AG04450 (cell line): ENCODE data around the gene CRNKL1. TPM values are rescaled to one million over a fixed set of nuclear protein-coding genes. Genes with fewer than 3 reads are reported as not detected.

ENCODE experiments used
- CTCF ChIA-PET: fragments of 300-600, 350-600 bp; formaldehyde crosslinking; extraction: SDS; loops from one replicate; lab custom pipeline; 2022; ENCODE audit warnings: antibody characterized with exemption, inconsistent platforms; lab: Charles Lee
- POLR2A ChIA-PET: fragments of 350-600 bp; formaldehyde crosslinking; extraction: SDS; loops from one replicate; lab custom pipeline; 2021; ENCODE audit warnings: antibody characterized with exemption, inconsistent platforms; lab: Yijun Ruan, JAX
- DNase-seq: peaks from one replicate; pipeline ENCODE4 v3.0.0-alpha.2; 2011; ENCODE audit warnings: low read depth, low spot score
- H3K27ac ChIP-seq: one replicate; pipeline ENCODE4 v1.5.1; 2012; ENCODE audit warnings: low read depth, low read length, control low read depth
- H3K27me3 ChIP-seq: one replicate; pipeline ENCODE4 v1.6.0; 2012; ENCODE audit warnings: low read length; ENCODE audit not compliant: control insufficient read depth, insufficient read depth
- H3K4me3 ChIP-seq: 2 replicates; pipeline ENCODE4 v1.5.1; 2011; ENCODE audit warnings: mild to moderate bottlenecking, low read depth, low read length, control low read depth
- H3K9me3 ChIP-seq: 2 replicates; pipeline ENCODE4 v1.5.1; 2012; ENCODE audit warnings: low read length; ENCODE audit not compliant: control insufficient read depth, insufficient read depth
- CTCF ChIP-seq: IDR thresholded peaks from 2 replicates; pipeline ENCODE4 v1.5.1; 2011; ENCODE audit warnings: low read depth, low read length, control low read depth, inconsistent platforms
- polyA plus RNA-seq: library from polyadenylated mRNA; depleted of rRNA; stranded (reverse); fragments of >200 nt; gene quantifications from 2 replicates; pipeline ENCODE4 v1.2.3, GENCODE V29; 2011

The CRNKL1 gene
- polyA plus RNA-seq, 1 experiment, result 21.0 TPM

DNA sequence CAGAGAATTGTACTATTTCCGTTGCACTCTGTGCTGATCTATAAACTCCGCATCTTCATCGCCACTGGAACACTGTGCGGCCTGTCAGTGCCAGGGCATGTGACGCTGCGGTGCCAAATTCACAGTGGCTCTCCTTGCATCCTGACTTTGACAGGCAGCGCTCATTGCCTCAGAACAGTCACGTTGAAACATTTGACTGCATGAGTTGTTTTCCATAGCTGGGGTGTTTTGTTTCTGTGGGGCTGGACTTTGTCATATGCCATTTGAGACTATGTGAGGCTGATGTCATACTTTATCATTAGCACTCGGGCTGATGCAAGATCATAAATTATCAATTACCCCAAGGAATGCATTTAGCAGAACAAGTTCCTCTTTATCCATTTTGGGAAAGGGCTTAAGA lies 32.8 kb upstream of the CRNKL1 start:
- DNase-seq, result no peak
- no peak for TF ChIP-seq CTCF
- Histone ChIP-seq H3K4me3 (no peak overlapping the region), H3K9me3 (no peaks in the 10 kb centered on the region), H3K27ac (no peak overlapping the region), H3K27me3 (peaks cover 6% of the 10 kb centered on the region)
- ChIA-PET POLR2A (no interaction called here), CTCF (interaction anchor here (3.3 to 6.2 kb wide), 2 partner anchors 153 to 510 kb away, joined by 40 to 77 read pairs; no protein-coding TSS in a partner anchor)

GRCh38 chr20:20084296-20084752 lies 32.1 kb upstream of the CRNKL1 start:
- DNase-seq, result no peak
- POLR2A ChIA-PET, result no interaction called here
- CTCF ChIA-PET, result interaction anchor here (0.7 to 6.2 kb wide), 10 partner anchors 8 to 1040 kb away, joined by 3 to 77 read pairs (median 4); no protein-coding TSS in a partner anchor
- peaks cover 8% of the 10 kb centered on the region for H3K27me3 ChIP-seq
- no peak overlapping the region for H3K4me3 ChIP-seq
- no peaks in the 10 kb centered on the region for H3K9me3 ChIP-seq
- H3K27ac ChIP-seq, result no peak overlapping the region
- TF ChIP-seq CTCF, result no peak

- POLR2A ChIA-PET, result no interaction called here
- Histone ChIP-seq H3K4me3 (no peak overlapping the region), H3K27me3 (peaks cover 12% of the 10 kb centered on the region), H3K27ac (no peak overlapping the region), H3K9me3 (no peaks in the 10 kb centered on the region)
- peak; percentile 46 for TF ChIP-seq CTCF
- no peak for DNase-seq
- CTCF ChIA-PET, result interaction anchor here (0.6 to 6.2 kb wide), 15 partner anchors 8 to 1041 kb away, joined by 3 to 77 read pairs (median 4); no protein-coding TSS in a partner anchor
Observed at GRCh38 chr20:20083807-20084206, 31.5 kb upstream of the CRNKL1 start.

- CTCF ChIA-PET, result no interaction called here
- Histone ChIP-seq H3K27me3 (peaks cover 25% of the 10 kb centered on the region), H3K9me3 (no peaks in the 10 kb centered on the region), H3K27ac (no peak overlapping the region), H3K4me3 (no peak overlapping the region)
- DNase-seq, result no peak
- TF ChIP-seq CTCF, result no peak
- POLR2A ChIA-PET, result no interaction called here
Observed at GRCh38 chr20:20079102-20079784, 27.0 kb upstream of the CRNKL1 start.

GRCh38 chr20:20078041-20078440 lies 25.8 kb upstream of the CRNKL1 start:
- ChIA-PET POLR2A (no interaction called here), CTCF (no interaction called here)
- H3K9me3 ChIP-seq, result no peaks in the 10 kb centered on the region
- H3K27ac ChIP-seq, result no peak overlapping the region
- no peak for DNase-seq
- peaks cover 31% of the 10 kb centered on the region for H3K27me3 ChIP-seq
- H3K4me3 ChIP-seq, result no peak overlapping the region
- TF ChIP-seq CTCF, result no peak
